ENCODE results near the gene ANKRD27.
A peak's percentile ranks its signal among the peaks of the same experiment; 100 is the strongest.
"Not testable (repeated sequence)": the region's sequence is repeated elsewhere in the genome, so short reads cannot be mapped to it uniquely, and the experiment has no call there.

Gene ANKRD27

GRCh38 chr19:32652894-32653598 is 21.9 kb downstream of the ANKRD27 start:
- peak; percentile 78 for DNase-seq (ENCODE audit: low read depth)

GRCh38 chr19:32652331-32652730 is 22.6 kb downstream of the ANKRD27 start:
- DNase-seq (ENCODE audit: low read depth), result not testable (repeated sequence)

- peak; percentile 25 for DNase-seq (ENCODE audit: low read depth)
Measured at GRCh38 chr19:32651729-32652140, 23.2 kb downstream of the ANKRD27 start.

GRCh38 chr19:32650671-32651070 is 24.3 kb downstream of the ANKRD27 start:
- DNase-seq (ENCODE audit: low read depth), result no peak

GRCh38 chr19:32649751-32650150 is 25.2 kb downstream of the ANKRD27 start:
- DNase-seq (ENCODE audit: low read depth), result no peak

GRCh38 chr19:32647361-32647760 is 27.6 kb downstream of the ANKRD27 start:
- DNase-seq (ENCODE audit: low read depth), result no peak

- no peak for DNase-seq (ENCODE audit: low read depth)
Measured at GRCh38 chr19:32646556-32646955, 28.4 kb downstream of the ANKRD27 start.

- no peak for DNase-seq (ENCODE audit: low read depth)
Measured at GRCh38 chr19:32642771-32643170, 32.2 kb downstream of the ANKRD27 start.

- DNase-seq (ENCODE audit: low read depth), result no peak
Measured at GRCh38 chr19:32638625-32639024, 36.4 kb downstream of the ANKRD27 start.

GRCh38 chr19:32637480-32637879 is 37.5 kb downstream of the ANKRD27 start:
- no peak for DNase-seq (ENCODE audit: low read depth)

- peak; percentile 25 for DNase-seq (ENCODE audit: low read depth)
Measured at GRCh38 chr19:32631381-32631780, 43.6 kb downstream of the ANKRD27 start.

- no peak for DNase-seq (ENCODE audit: low read depth)
Measured at GRCh38 chr19:32630338-32630737, 44.6 kb downstream of the ANKRD27 start.

GRCh38 chr19:32627714-32628270 is 47.2 kb downstream of the ANKRD27 start:
- DNase-seq (ENCODE audit: low read depth), result no peak

- DNase-seq (ENCODE audit: low read depth), result no peak
Measured at GRCh38 chr19:32626969-32627368, 48.0 kb downstream of the ANKRD27 start.

- DNase-seq (ENCODE audit: low read depth), result peak; percentile 42
Measured at GRCh38 chr19:32624410-32624809, 50.6 kb downstream of the ANKRD27 start.

- DNase-seq (ENCODE audit: low read depth), result no peak
Measured at GRCh38 chr19:32622002-32622401, 53.0 kb downstream of the ANKRD27 start.

- DNase-seq (ENCODE audit: low read depth), result no peak
Measured at GRCh38 chr19:32619051-32619685, 55.8 kb downstream of the ANKRD27 start.

- no peak for DNase-seq (ENCODE audit: low read depth)
Measured at GRCh38 chr19:32615569-32615968, 59.4 kb downstream of the ANKRD27 start.

GRCh38 chr19:32614916-32615315 is 60.1 kb downstream of the ANKRD27 start:
- DNase-seq (ENCODE audit: low read depth), result no peak

GRCh38 chr19:32613008-32613407 is 62.0 kb downstream of the ANKRD27 start:
- no peak for DNase-seq (ENCODE audit: low read depth)

GRCh38 chr19:32611161-32611560 is 63.8 kb downstream of the ANKRD27 start:
- no peak for DNase-seq (ENCODE audit: low read depth)

GRCh38 chr19:32607479-32607878 is 67.5 kb downstream of the ANKRD27 start:
- no peak for DNase-seq (ENCODE audit: low read depth)

- no peak for DNase-seq (ENCODE audit: low read depth)
Measured at GRCh38 chr19:32606289-32606688, 68.7 kb downstream of the ANKRD27 start.
